K562 (cell line): ENCODE data around the gene KIAA1958. TPM values are rescaled to one million over a fixed set of nuclear protein-coding genes. Genes with fewer than 3 reads are reported as not detected.

ENCODE experiments used
- CHD1 ChIP-seq: fragments of 200-600 bp; sonication (generic); IDR thresholded peaks from one replicate; pipeline ENCODE4 v1.6.1; 2012; ENCODE audit warnings: mild to moderate bottlenecking, moderate library complexity, low read length, inconsistent platforms
- DMBX1 ChIP-seq: fragments of 250-450 bp; sonication (Bioruptor Pico); IDR thresholded peaks from 2 replicates; pipeline ENCODE4 v1.8.0; 2022; ENCODE audit warnings: inconsistent platforms, mild to moderate bottlenecking, moderate library complexity, borderline replicate concordance
- FOXK1 ChIP-seq: sonication (generic); formaldehyde crosslinking; IDR thresholded peaks from 2 replicates; pipeline ENCODE4 v1.8.0; 2022; ENCODE audit warnings: missing genetic modification reagents, mild to moderate bottlenecking, borderline replicate concordance
- MED1 ChIP-seq: sonication (generic); formaldehyde crosslinking; IDR thresholded peaks from 2 replicates; pipeline ENCODE4 v1.8.1; 2023; ENCODE audit warnings: missing genetic modification reagents, borderline replicate concordance
- PHTF2 ChIP-seq: fragments of 250-450 bp; sonication (Bioruptor Pico); IDR thresholded peaks from 2 replicates; pipeline ENCODE4 v1.5.0; 2021; ENCODE audit warnings: mild to moderate bottlenecking
- PRMT5 ChIP-seq: sonication (generic); formaldehyde crosslinking; IDR thresholded peaks from 2 replicates; pipeline ENCODE4 v1.5.0; 2020; ENCODE audit warnings: missing genetic modification reagents
- XRCC4 ChIP-seq: IDR thresholded peaks from one replicate; pipeline ENCODE4 v1.6.1; 2011; ENCODE audit not compliant: insufficient read depth, insufficient read length; ENCODE audit errors: extremely low read depth
- ZFP1 ChIP-seq: fragments of 450-650 bp; formaldehyde crosslinking; IDR thresholded peaks from 2 replicates; pipeline ENCODE4 v1.4.0; 2020; ENCODE audit warnings: mild to moderate bottlenecking, mixed read lengths
- ZNF212 ChIP-seq: fragments of 450-650 bp; formaldehyde crosslinking; IDR thresholded peaks from 2 replicates; pipeline ENCODE4 v1.4.0; 2020; ENCODE audit warnings: mild to moderate bottlenecking
- ZNF707 ChIP-seq: fragments of 250-450 bp; sonication (Bioruptor Pico); conservative IDR thresholded peaks from 2 replicates; pipeline ENCODE4 v1.8.0; 2022; ENCODE audit warnings: inconsistent platforms, mild to moderate bottlenecking, moderate library complexity
- ZNF77 ChIP-seq: fragments of 250-450 bp; sonication (Bioruptor Pico); IDR thresholded peaks from 2 replicates; pipeline ENCODE4 v1.5.0; 2020
- polyA plus RNA-seq, 8 experiments: library from polyadenylated mRNA; depleted of rRNA in 4 of 8; stranded (reverse) in 5 of 8; unstranded in 3 of 8; fragments of >200 nt; fragmentation: Nextera tagmentation in 2 of 8; fragmentation: Illumina TruSeq in 1 of 8; extraction: Ambion mirVana in 2 of 8; extraction: Trizol in 1 of 8; gene quantifications; 2 replicates each; pipeline versions ENCODE4 v1.2.1 to v1.2.3, GENCODE V29; 2011 to 2014; ENCODE audit warnings: inconsistent platforms in 1 of 8, missing spikeins in 1 of 8
- total RNA-seq, 7 experiments: library from RNA; depleted of rRNA in 6 of 7; stranded (reverse); fragments of >200 nt in 6 of 7; fragmentation: Illumina TruSeq in 2 of 7; extraction: Trizol in 2 of 7; gene quantifications; 2 replicates each; pipeline versions ENCODE4 v1.2.1 to v1.2.3, GENCODE V29; 2011 to 2021; ENCODE audit warnings: low replicate concordance in 1 of 7
- TF ChIP-seq, protein P1 (sequence below): sonication (generic); formaldehyde crosslinking; IDR thresholded peaks from 2 replicates; pipeline ENCODE4 v1.8.0; 2023; ENCODE audit warnings: missing genetic modification reagents, mild to moderate bottlenecking, borderline replicate concordance
- TF ChIP-seq, protein P2 (sequence below): fragments of 450-650 bp; IDR thresholded peaks from 2 replicates; pipeline ENCODE4 v1.7.0; 2016; ENCODE audit warnings: borderline replicate concordance
- TF ChIP-seq, protein P3 (sequence below): fragments of 250-450 bp; sonication (Bioruptor Pico); IDR thresholded peaks from 2 replicates; pipeline ENCODE4 v1.8.0; 2022; ENCODE audit warnings: inconsistent platforms
- TF ChIP-seq, protein P4 (sequence below), 2 experiments: fragments of 150-350 bp in 1 of 2; IDR thresholded peaks; 2 replicates each; pipeline ENCODE4 v1.6.1; 2012 to 2016; ENCODE audit warnings: low read depth in 2 of 2, low read length in 2 of 2, mild to moderate bottlenecking in 1 of 2, moderate library complexity in 1 of 2

KIAA1958 gene
- total and polyA plus RNA-seq, 9 of the 15 experiments (the other 6 are each of a cell fraction or from before 2014, with no cell fraction given): 1.1 to 16.0 (median 10.1) TPM

DNA sequence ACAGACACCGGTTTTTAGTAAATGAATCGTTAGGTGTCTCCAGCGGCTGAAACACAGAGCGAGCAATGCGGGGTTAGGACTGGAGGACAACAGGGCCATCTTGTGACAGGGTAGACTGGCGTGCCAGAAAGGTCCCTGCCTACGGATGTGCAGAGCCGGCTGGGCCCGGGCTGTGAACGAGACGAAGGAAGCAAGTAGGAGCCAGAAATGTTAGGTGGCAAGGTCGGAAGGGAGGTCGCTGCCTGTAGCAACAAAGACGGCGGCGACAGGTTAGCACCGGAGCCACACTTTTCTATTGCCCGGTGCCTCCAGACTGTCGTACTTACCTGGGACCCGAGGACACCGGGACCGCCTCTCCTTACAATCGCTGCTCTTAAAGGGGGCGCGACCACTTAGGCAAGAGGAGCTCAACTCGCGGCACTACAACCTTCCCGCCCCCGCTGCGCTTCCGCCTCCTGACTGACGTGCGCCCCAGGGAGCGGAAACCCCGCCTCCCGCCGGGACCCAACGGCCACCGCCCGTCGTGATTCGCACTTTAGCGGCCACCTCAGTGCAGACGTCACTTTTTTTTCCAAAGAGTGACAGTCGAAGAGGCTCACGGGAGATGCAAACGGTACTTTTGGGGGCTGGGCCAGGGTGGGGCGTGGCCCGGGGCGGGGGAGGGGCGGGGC, 231.2 kb downstream of the KIAA1958 start, which contains the start of gene INIP (continued):
- TF ChIP-seq, protein P1, sequence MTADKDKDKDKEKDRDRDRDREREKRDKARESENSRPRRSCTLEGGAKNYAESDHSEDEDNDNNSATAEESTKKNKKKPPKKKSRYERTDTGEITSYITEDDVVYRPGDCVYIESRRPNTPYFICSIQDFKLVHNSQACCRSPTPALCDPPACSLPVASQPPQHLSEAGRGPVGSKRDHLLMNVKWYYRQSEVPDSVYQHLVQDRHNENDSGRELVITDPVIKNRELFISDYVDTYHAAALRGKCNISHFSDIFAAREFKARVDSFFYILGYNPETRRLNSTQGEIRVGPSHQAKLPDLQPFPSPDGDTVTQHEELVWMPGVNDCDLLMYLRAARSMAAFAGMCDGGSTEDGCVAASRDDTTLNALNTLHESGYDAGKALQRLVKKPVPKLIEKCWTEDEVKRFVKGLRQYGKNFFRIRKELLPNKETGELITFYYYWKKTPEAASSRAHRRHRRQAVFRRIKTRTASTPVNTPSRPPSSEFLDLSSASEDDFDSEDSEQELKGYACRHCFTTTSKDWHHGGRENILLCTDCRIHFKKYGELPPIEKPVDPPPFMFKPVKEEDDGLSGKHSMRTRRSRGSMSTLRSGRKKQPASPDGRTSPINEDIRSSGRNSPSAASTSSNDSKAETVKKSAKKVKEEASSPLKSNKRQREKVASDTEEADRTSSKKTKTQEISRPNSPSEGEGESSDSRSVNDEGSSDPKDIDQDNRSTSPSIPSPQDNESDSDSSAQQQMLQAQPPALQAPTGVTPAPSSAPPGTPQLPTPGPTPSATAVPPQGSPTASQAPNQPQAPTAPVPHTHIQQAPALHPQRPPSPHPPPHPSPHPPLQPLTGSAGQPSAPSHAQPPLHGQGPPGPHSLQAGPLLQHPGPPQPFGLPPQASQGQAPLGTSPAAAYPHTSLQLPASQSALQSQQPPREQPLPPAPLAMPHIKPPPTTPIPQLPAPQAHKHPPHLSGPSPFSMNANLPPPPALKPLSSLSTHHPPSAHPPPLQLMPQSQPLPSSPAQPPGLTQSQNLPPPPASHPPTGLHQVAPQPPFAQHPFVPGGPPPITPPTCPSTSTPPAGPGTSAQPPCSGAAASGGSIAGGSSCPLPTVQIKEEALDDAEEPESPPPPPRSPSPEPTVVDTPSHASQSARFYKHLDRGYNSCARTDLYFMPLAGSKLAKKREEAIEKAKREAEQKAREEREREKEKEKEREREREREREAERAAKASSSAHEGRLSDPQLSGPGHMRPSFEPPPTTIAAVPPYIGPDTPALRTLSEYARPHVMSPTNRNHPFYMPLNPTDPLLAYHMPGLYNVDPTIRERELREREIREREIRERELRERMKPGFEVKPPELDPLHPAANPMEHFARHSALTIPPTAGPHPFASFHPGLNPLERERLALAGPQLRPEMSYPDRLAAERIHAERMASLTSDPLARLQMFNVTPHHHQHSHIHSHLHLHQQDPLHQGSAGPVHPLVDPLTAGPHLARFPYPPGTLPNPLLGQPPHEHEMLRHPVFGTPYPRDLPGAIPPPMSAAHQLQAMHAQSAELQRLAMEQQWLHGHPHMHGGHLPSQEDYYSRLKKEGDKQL (CRISPR knock-in tag): no peak
- TF ChIP-seq, protein P2, sequence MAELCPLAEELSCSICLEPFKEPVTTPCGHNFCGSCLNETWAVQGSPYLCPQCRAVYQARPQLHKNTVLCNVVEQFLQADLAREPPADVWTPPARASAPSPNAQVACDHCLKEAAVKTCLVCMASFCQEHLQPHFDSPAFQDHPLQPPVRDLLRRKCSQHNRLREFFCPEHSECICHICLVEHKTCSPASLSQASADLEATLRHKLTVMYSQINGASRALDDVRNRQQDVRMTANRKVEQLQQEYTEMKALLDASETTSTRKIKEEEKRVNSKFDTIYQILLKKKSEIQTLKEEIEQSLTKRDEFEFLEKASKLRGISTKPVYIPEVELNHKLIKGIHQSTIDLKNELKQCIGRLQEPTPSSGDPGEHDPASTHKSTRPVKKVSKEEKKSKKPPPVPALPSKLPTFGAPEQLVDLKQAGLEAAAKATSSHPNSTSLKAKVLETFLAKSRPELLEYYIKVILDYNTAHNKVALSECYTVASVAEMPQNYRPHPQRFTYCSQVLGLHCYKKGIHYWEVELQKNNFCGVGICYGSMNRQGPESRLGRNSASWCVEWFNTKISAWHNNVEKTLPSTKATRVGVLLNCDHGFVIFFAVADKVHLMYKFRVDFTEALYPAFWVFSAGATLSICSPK: no peak
- TF ChIP-seq DMBX1 (CRISPR knock-in tag) (no peak), XRCC4 (no peak), PRMT5 (no peak), ZNF212 (CRISPR knock-in tag) (no peak), ZNF77 (CRISPR knock-in tag) (no peak), ZFP1 (CRISPR knock-in tag) (no peak), MED1 (CRISPR knock-in tag) (no peak), PHTF2 (CRISPR knock-in tag) (no peak), ZNF707 (no peak), FOXK1 (CRISPR knock-in tag) (no peak), CHD1 (no peak)
- TF ChIP-seq, protein P3, sequence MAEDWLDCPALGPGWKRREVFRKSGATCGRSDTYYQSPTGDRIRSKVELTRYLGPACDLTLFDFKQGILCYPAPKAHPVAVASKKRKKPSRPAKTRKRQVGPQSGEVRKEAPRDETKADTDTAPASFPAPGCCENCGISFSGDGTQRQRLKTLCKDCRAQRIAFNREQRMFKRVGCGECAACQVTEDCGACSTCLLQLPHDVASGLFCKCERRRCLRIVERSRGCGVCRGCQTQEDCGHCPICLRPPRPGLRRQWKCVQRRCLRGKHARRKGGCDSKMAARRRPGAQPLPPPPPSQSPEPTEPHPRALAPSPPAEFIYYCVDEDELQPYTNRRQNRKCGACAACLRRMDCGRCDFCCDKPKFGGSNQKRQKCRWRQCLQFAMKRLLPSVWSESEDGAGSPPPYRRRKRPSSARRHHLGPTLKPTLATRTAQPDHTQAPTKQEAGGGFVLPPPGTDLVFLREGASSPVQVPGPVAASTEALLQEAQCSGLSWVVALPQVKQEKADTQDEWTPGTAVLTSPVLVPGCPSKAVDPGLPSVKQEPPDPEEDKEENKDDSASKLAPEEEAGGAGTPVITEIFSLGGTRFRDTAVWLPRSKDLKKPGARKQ (CRISPR knock-in tag): no peak
- TF ChIP-seq, protein P4, sequence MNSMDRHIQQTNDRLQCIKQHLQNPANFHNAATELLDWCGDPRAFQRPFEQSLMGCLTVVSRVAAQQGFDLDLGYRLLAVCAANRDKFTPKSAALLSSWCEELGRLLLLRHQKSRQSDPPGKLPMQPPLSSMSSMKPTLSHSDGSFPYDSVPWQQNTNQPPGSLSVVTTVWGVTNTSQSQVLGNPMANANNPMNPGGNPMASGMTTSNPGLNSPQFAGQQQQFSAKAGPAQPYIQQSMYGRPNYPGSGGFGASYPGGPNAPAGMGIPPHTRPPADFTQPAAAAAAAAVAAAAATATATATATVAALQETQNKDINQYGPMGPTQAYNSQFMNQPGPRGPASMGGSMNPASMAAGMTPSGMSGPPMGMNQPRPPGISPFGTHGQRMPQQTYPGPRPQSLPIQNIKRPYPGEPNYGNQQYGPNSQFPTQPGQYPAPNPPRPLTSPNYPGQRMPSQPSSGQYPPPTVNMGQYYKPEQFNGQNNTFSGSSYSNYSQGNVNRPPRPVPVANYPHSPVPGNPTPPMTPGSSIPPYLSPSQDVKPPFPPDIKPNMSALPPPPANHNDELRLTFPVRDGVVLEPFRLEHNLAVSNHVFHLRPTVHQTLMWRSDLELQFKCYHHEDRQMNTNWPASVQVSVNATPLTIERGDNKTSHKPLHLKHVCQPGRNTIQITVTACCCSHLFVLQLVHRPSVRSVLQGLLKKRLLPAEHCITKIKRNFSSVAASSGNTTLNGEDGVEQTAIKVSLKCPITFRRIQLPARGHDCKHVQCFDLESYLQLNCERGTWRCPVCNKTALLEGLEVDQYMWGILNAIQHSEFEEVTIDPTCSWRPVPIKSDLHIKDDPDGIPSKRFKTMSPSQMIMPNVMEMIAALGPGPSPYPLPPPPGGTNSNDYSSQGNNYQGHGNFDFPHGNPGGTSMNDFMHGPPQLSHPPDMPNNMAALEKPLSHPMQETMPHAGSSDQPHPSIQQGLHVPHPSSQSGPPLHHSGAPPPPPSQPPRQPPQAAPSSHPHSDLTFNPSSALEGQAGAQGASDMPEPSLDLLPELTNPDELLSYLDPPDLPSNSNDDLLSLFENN (IDR thresholded peaks at IDR 0.05; ENCODE audit: low read depth in 2 of 2, low read length in 2 of 2): no peak
